AG09309 (cell line): ENCODE measurements around the gene UNC13A.
"Not testable (repeated sequence)": the region's sequence is repeated elsewhere in the genome, so short reads cannot be mapped to it uniquely, and the experiment has no call there.

Experiments
- DNase-seq: peaks from one replicate; pipeline ENCODE4 v3.0.0-alpha.2; 2010; ENCODE audit warnings: low read depth
- H3K4me3 ChIP-seq: 2 replicates; pipeline ENCODE4 v1.5.1; 2011; ENCODE audit warnings: mild to moderate bottlenecking, low read depth, low read length, moderate library complexity; ENCODE audit not compliant: control insufficient read depth
- TF ChIP-seq, protein P1 (sequence below): IDR thresholded peaks from 2 replicates; pipeline ENCODE4 v1.5.1; 2011; ENCODE audit warnings: mild to moderate bottlenecking, low read depth, low read length, inconsistent platforms; ENCODE audit not compliant: insufficient read depth, control insufficient read depth; ENCODE audit errors: missing control alignments

UNC13A gene

GRCh38 chr19:17590866-17591265, 97.3 kb downstream of the UNC13A start:
- no peak for DNase-seq
- no peak overlapping the region for H3K4me3 ChIP-seq
- TF ChIP-seq, protein P1, sequence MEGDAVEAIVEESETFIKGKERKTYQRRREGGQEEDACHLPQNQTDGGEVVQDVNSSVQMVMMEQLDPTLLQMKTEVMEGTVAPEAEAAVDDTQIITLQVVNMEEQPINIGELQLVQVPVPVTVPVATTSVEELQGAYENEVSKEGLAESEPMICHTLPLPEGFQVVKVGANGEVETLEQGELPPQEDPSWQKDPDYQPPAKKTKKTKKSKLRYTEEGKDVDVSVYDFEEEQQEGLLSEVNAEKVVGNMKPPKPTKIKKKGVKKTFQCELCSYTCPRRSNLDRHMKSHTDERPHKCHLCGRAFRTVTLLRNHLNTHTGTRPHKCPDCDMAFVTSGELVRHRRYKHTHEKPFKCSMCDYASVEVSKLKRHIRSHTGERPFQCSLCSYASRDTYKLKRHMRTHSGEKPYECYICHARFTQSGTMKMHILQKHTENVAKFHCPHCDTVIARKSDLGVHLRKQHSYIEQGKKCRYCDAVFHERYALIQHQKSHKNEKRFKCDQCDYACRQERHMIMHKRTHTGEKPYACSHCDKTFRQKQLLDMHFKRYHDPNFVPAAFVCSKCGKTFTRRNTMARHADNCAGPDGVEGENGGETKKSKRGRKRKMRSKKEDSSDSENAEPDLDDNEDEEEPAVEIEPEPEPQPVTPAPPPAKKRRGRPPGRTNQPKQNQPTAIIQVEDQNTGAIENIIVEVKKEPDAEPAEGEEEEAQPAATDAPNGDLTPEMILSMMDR: no peak

GRCh38 chr19:17585395-17585794, 102.8 kb downstream of the UNC13A start:
- DNase-seq, H3K4me3 ChIP-seq: not testable (repeated sequence)

GRCh38 chr19:17584132-17584531, 104.0 kb downstream of the UNC13A start:
- no peak overlapping the region for H3K4me3 ChIP-seq
- DNase-seq: no peak
- TF ChIP-seq, protein P1: no peak

GRCh38 chr19:17582613-17583012, 105.5 kb downstream of the UNC13A start:
- no peak for DNase-seq
- no peak overlapping the region for H3K4me3 ChIP-seq

DNA sequence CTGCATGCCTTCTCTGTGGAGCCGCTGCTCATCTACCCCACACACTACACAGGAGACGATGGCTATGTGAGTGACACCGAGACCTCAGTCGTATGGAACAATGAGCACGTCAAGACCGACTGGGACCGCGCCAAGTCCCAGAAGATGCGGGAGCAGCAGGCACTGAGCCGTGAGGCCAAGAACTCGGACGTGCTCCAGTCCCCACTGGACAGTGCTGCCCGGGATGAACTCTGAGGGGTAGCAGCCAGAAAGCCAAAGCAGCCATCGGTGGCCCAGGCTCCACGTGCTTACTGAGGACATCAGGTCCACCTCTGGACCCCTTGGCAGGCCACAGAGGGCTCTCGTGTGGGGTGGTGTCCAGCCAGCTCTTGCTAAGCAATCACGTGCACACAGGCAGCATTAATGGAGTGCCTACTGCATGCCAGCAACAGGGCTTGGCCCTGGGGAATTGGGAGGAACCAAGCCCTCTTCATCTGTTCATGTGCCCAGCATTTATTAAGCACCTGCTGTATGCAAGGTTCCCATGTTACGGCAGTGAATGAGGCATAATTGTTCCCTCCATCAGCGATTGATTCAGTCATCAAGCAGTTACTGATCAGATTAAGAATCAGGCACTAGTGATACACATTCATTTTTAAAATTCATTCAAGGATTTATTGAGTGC, 106.8 kb downstream of the UNC13A start:
- H3K4me3 ChIP-seq: no peak overlapping the region
- TF ChIP-seq, protein P1: no peak
- no peak for DNase-seq

More at GRCh38 chr19:17582613-17583012, 105.5 kb downstream of the UNC13A start:
- TF ChIP-seq, protein P1: no peak

GRCh38 chr19:17580470-17581144, 107.5 kb downstream of the UNC13A start:
- no peak for DNase-seq
- no peak overlapping the region for H3K4me3 ChIP-seq
- TF ChIP-seq, protein P1: peak; percentile 6

GRCh38 chr19:17579661-17580244, 108.4 kb downstream of the UNC13A start:
- no peak for DNase-seq
- H3K4me3 ChIP-seq: no peak overlapping the region

More at GRCh38 chr19:17579661-17580244, 108.4 kb downstream of the UNC13A start:
- TF ChIP-seq, protein P1: no peak
